Cardiac septum (tissue), 1 donor: Measurements from ENCODE around the gene SENP1. TPM values are rescaled to one million over a fixed set of nuclear protein-coding genes. Genes with fewer than 3 reads are reported as not detected.
A peak's percentile ranks its signal among the peaks of the same experiment; 100 is the strongest.
"Not testable (repeated sequence)": the region's sequence is repeated elsewhere in the genome, so short reads cannot be mapped to it uniquely, and the experiment has no call there.

Source experiments
- DNase-seq: peaks from one replicate; pipeline ENCODE4 v3.0.0-alpha.2; 2020; ENCODE audit warnings: low spot score
- intact Hi-C: fragments of 100-400 bp; cut with DNase I; formaldehyde crosslinking; loops from one replicate; pipeline ENCODE4 v1.14.0; 2022
- long read RNA-seq: library from polyadenylated mRNA; unstranded; transcript quantifications from one replicate; pipeline ENCODE4 v2.0.0, GENCODE V29; 2021
- total RNA-seq: library from RNA; stranded (reverse); fragmentation: NEBNext Ultra II Directional; extraction: Animal tissue kit (Norgen Biotek cat#: 25700); gene quantifications from one replicate; pipeline ENCODE4 v1.2.1, GENCODE V29; 2021
- donor health status: DM: no; HTN: no; CAD: no.

The SENP1 gene
- 10.1 TPM for total RNA-seq
- long read RNA-seq, transcript SENP1-204 (18 exons, 2,260 nt), result major isoform, 5 of 6 reads
- long read RNA-seq, partial matches to known transcripts, result 0 of 6 reads
- long read RNA-seq, other reads (novel, unspliced or antisense), result 1 of 6 reads

DNA sequence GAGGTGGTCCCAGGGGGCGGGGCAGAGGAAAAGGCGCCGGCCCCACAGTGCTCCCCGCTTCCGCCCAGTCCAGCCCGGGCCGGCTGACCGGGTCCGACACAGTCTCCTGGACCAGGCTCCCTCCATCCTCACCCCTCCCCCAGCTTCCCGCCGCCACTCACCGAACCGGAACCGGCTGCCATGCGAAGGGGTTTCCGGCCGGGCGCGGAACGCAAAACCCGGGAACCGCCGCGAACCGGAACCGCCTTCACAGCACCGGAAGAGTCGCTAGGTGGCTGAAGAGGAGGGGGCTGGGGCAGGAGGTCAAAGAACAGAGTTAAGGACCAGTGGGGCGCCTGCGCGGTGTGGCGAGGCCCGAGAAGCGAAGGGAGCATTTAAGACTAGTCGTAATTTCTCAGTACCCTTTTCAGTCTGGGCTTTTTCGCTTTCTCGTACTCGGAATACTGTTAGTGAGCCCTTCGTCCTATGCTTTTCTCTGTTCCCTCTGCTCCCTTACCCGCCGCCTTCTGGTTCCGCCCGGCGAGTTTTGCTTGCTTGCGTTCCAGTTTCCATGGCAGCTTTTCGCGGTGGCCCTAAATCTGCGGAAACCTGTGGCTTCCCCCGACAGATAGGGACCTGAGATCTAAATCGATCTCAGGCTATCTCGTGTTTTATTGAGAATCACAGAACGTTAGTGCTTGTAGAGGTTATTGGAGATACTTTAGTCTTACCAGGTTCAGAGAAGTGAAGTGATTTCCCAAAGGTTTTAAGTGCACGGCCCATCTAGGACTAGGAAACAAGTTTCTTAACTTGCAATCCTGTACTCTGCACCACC lies at the start of gene SENP1:
SENP1 (minus strand) TSS at position 213 of the 814 bp plus-strand sequence. CDS start 4,607 bp downstream, outside the sequence.
- intact Hi-C loops, result loop anchor here (2.0 kb wide), 2 partner anchors 19 to 51 kb away; partner anchors contain the start of gene ASB8

DNA sequence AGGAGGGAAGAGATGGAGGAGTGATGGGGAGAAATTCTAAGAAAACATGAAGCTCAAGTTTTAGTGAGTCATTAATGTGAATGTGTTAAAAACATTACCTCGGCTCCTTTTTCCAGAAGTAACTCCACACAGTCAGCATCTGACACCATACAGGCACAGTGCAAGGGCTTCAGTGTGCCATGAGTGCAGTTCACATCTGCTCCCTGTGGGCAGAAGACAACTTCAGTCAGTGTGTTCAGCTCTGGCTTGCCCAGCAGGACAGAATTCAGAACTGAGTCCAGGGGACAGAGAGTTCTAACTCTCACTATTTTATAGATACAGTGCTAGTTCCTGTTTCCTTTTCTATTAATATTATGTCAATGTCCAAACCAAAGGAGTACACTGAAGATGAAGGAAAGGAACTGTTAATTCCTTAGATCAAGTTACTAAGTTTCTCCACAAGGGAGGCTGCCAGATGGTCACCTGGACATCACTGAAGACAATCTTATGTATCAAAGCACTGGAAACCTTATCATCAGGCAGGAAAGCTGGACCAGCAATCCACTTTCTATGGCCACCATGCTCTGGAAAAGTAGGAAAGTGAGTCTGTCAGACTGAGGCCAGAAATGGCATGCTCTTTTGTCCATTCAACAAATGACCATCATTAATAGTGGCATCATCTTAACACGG lies 45.4 kb upstream of the SENP1 start:
- intact Hi-C loops, result no loop called here
- DNase-seq, result no peak

More for the DNA sequence above, at the start of gene SENP1:
- peak; percentile 93 for DNase-seq

DNA sequence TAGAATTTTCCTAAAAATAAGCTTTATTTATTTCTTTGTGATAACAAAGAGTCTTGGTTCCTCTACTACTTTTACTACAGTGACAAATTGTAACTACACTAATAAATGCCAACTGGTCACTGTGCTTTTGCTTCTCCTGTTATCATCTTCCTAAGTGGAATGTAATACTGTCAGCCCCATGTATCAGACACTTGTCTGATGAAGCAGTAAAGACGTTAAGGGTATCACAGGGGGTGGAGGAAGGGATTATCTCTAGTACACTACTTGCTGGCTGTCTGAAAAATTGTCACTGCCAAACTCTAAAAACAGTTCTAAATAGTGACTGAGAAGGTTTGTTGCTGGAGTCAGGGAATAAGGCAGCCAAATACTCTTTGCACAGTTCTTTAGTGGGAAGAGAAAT lies 40.1 kb upstream of the SENP1 start:
- DNase-seq, result no peak
- intact Hi-C loops, result loop anchor here (2.0 kb wide), 1 partner anchor 19 kb away; no protein-coding TSS in a partner anchor

- DNase-seq, result no peak
- intact Hi-C loops, result no loop called here
Observed at GRCh38 chr12:48143898-48144297, 38.0 kb upstream of the SENP1 start.

DNA sequence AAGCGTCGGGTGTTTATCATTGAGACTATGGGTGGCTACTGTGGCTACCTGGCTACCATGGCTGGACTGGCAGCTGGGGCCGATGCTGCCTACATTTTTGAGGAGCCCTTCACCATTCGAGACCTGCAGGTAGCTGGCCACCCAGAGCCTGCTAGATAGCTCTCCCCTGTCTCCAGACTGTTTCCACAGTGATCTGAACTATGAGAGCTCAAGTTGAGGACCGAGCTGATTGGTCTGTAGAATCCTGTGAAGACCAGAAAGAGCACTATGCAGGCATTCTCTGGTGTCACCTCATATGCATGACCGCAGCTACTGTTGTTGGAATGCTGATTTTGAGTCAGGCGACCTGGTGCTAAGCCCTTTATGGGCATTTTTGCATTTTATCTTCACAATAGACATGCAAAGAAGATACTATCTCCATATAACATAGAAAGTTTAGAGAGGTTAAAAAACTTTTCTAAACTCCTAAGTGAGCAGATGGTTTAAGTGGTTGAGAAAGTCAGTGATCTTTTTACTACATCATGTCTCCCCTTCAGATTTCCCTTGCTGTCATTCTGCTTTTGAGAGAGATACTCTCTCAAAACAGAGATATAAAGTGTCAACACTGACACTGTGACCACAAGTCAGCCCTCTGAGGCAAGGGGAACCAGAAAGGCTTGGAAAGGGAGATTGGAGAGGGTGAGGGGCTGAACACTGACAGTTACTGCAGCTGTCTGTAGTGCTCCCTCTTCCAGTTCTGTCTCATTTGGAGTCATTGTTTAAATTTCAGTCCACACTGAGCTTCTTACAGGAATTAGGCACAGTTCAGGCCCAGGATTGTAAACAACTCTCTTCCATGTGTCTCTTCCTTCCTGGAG lies 37.2 kb upstream of the SENP1 start:
- DNase-seq, result no peak
- intact Hi-C loops, result no loop called here

DNA sequence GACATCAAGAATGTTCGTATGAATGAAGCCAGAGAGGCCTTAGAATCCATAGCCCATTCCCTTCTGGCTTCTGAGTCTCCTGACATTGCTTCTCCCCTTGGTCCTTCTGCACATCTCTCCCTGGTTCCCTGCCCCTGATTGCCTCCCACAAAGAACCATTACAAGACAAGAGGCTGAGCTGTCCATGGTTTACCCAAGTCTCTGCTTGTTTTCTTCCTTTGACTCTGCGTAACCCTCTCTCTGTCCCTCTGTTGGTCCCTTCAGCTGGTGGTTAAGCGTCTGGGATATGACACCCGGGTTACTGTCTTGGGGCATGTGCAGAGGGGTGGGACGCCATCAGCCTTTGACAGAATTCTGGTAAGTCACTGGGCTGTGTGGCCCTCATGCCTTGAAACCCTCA lies 29.1 kb upstream of the SENP1 start:
- DNase-seq, result no peak
- intact Hi-C loops, result no loop called here

DNA sequence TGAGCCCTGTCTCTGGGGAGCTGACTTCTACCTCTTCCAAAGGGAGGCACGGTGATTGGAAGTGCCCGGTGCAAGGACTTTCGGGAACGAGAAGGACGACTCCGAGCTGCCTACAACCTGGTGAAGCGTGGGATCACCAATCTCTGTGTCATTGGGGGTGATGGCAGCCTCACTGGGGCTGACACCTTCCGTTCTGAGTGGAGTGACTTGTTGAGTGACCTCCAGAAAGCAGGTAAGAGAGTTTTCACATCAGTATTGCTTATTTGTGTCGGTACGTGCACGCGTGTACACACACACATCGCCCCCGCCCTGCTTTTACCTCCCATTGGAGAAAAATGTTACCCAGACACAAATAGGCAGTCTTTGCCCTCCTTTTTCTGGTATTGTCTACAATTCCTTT lies 26.9 kb upstream of the SENP1 start:
- intact Hi-C loops, result no loop called here
- DNase-seq, result no peak

DNA sequence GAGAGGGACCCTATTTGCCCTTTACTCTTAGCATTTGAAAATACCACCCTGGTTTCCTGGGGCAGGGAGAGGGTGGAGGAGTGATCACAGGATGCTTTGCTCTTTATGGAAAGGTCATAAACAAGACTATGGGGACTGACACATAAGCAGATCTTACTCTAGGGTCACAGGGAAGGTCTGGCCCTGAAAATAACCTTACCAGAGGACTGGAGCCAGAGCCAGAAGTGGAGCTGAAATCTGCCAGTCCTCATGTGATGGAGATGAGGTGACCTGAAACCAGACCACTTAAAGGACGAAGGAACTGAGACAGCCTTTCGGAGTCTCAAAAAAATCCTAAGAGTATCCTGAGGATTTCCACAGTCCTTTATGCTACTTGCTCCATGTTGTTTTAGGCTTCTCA lies 25.6 kb upstream of the SENP1 start:
- DNase-seq, result no peak
- intact Hi-C loops, result no loop called here

- intact Hi-C loops, result no loop called here
- no peak for DNase-seq
Observed at GRCh38 chr12:48129376-48129775, 23.5 kb upstream of the SENP1 start.

DNA sequence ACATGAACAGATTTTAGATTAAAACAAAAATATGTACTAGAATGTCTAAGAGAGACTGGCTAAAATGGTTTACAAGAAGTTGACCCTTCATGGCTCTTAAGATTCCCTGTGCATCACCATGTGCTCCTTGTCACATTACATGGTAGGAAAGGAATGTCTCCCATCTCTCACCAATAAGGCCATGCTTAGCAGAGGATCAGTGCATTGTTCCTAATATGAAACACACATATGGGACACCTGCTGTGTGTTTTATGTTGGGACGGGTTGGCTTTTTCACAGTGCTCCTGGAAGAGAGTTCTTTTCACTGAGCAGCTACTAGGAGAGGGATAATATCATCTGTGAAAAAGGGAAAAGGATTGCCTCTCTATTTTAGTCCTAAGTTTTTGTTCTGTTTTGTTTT lies 22.9 kb upstream of the SENP1 start:
- intact Hi-C loops, result no loop called here
- DNase-seq, result no peak

GRCh38 chr12:48126953-48127630 lies 21.2 kb upstream of the SENP1 start:
- no peak for DNase-seq
- intact Hi-C loops, result loop anchor here (2.0 kb wide), 1 partner anchor 20 kb away; no protein-coding TSS in a partner anchor

GRCh38 chr12:48125985-48126384 lies 20.1 kb upstream of the SENP1 start:
- intact Hi-C loops, result loop anchor here (2.0 kb wide), 2 partner anchors 19 to 21 kb away; partner anchors contain the start of gene SENP1

DNA sequence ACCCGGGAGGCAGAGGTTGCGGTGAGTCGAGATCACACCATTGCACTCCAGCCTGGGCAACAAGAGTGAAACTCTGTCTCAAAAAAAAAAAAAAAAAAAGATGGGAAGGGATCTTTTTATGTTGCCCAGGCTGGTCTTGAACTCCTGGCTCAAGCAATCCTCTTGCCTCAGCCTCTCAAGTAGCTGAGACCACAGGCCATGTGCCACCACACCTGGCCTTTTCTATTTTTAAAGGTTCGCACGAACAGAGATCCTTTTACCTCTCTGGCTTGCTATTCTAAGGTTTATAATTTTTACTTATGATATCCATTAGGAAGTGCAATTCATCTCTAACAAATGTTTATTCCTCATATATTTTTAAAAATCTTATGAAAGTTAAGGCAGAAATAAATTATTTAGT lies 19.7 kb upstream of the SENP1 start:
- not testable (repeated sequence) for DNase-seq
- intact Hi-C loops, result loop anchor here (2.0 kb wide), 1 partner anchor 19 kb away; the partner anchor contains the start of gene SENP1

More at GRCh38 chr12:48125985-48126384, 20.1 kb upstream of the SENP1 start:
- no peak for DNase-seq

GRCh38 chr12:48123169-48123568 lies 17.3 kb upstream of the SENP1 start:
- intact Hi-C loops, result loop anchor here (5.0 kb wide), 1 partner anchor 34 kb away; the partner anchor contains the start of gene ASB8
- no peak for DNase-seq

GRCh38 chr12:48122065-48122834 lies 16.4 kb upstream of the SENP1 start:
- intact Hi-C loops, result loop anchor here (5.0 kb wide), 1 partner anchor 35 kb away; the partner anchor contains the start of gene ASB8
- no peak for DNase-seq

DNA sequence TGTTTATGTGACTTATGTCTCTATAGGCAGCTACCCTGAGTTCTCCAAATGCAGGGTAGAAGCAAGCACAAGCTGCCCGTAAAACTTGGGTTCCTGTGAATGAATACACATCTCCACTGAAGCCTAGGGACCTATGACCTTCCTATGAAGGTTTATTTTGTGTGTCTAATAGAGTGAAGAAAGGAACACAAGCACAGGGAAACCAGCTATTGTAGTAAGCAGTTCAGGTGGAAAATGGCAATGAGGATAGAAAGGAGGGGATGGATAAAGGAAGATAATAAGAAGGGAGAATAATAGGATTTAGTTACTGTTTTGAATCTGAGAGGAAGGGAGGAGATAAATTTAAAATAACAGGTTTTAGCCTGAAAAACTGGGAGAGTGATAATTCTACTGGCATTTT lies 15.6 kb upstream of the SENP1 start:
- no peak for DNase-seq

DNA sequence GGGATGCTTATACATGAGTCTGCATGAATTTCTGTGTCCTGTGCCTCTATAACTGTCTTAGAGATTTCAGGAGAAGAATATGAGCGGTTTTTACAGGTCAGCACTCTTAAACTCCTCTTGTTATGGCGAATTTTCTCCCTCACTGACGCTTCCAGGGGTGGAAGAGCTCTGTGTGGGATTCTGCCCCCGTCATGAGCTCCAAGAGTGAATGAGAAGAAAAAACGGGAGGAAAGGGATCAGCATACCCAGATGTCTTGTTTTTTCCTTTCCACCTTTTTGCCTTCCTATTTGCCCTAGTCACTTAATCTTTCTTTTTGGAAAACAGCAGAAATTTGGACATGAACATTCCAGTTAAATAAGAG lies 13.9 kb upstream of the SENP1 start:
- intact Hi-C loops, result loop anchor here (5.0 kb wide), 1 partner anchor 37 kb away; the partner anchor contains the start of gene ASB8
- no peak for DNase-seq

More for the DNA sequence above, 15.6 kb upstream of the SENP1 start:
- intact Hi-C loops, result loop anchor here (5.0 kb wide), 1 partner anchor 36 kb away; the partner anchor contains the start of gene ASB8
